HPDE6-E6E7 (cell line): ENCODE measurements around the gene NSUN4.
"Not testable (repeated sequence)": the region's sequence is repeated elsewhere in the genome, so short reads cannot be mapped to it uniquely, and the experiment has no call there.

Source experiments
- DNase-seq: peaks from one replicate; pipeline ENCODE4 v3.0.0; 2011; ENCODE audit warnings: missing footprints; ENCODE audit errors: extremely low spot score

NSUN4 gene

DNA sequence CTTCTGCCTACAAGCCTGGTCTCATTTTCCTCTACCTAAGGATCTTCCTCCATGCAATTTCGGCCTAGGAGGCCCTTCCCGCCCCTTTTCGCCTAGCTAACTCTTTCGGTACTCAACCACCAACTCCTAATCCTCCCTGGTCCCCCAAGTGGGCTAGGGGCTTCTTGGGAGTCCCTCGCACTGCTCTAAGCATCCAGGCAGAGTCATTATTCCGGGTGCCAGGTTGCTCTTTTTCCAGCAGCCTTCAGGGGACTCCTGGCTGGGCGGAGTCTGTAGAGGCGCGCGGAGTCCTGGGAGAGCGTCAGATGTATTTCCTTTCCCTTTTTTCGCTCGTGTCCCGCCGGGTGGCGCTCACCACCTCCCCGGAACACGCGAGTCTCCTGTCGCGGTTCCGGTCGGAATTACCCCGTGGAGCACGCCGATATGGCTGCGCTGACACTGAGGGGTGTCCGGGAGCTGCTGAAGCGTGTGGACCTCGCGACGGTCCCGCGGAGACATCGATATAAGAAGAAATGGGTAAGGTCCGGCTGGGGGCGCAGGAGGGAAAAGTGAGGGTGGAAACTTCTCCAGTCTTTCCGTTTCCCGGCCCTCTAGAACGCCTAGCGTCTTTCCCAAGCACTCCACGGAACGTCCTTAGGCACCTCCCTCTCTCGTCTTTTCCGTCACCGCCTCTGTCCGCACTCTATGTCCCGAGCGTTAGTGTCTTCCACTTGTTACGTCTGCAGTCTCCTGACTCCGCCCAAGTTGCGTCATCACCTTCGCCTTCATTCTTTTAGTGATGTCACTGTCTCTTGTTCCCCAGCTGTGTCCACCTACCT, at the start of gene NSUN4:
Gene NSUN4, plus strand, starts transcription at position 404 of the 818 bp plus-strand sequence. Its CDS starts 20 bp downstream, at position 424.
- DNase-seq = peak; percentile 90

- DNase-seq = no peak
Measured at GRCh38 chr1:46295306-46295705, 45.3 kb upstream of the NSUN4 start.

GRCh38 chr1:46298387-46298786, 42.2 kb upstream of the NSUN4 start:
- no peak for DNase-seq

DNA sequence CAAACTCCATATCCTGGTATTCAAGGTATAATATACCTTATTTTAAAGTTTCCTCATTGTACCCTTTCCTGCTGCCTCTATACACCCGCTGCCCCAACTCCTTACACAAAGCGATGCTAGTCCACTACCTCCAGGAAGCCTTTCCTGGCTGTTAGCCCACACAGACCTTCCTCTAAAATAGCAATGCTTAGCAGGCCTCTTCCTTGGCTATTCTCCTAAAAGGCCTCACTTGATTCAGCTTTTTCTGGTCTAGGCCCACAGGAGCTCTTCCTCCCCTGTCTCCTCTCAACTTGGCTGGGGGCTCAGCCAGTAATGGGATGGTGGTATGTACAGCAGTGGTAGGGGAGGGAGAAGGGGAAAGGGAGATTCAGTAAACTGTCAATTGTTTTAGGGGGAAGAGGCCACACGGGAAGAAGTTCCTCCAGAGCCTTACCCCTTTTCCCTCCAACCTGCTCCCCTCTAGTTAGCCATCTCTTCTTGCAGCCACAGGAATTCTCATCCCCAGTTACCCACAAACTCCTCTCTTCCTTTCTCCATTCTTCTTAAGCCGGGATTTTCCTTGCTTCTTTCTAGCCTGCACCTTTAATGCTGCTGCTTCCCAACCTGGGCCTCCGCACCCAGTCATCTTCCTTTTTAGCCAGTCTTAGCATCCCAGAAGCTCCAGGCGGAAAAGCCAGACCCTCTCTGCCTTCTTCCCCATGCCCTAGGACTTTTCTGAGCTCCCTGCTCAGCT, 39.8 kb upstream of the NSUN4 start:
- no peak for DNase-seq

- no peak for DNase-seq
Measured at GRCh38 chr1:46301406-46301807, 39.2 kb upstream of the NSUN4 start.

GRCh38 chr1:46301808-46302640, 38.6 kb upstream of the NSUN4 start:
- peak; percentile 33 for DNase-seq

DNA sequence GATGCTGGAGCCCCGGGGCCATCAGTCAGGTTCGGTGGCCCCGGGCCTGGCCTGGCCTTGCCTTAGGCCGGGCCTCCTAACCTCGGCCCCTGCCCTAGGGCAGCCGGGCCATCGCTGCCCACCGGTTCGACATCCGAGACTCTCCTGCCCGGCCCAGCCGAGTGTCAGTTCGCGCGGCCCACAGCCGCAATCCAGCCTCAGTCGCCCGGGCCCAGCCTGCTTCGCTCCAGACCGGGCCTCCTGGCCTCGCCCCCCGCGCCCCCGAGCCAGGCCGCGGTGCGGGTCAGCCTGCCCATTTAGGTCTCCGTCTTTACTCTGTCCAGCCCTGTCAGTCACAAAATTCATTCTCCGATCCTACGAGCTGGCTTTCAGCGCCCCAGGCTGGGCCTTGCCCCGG, 38.0 kb upstream of the NSUN4 start:
- no peak for DNase-seq

- DNase-seq = peak; percentile 94
Measured at GRCh38 chr1:46303038-46303871, 37.4 kb upstream of the NSUN4 start, which contains the start of the genes LRRC41 and UQCRH. Gene LRRC41 (minus strand): TSS chr1:46303616. CDS start chr1:46303322, 294 bp downstream. Gene UQCRH (plus strand): TSS chr1:46303698. CDS start chr1:46303767, 69 bp downstream.

DNA sequence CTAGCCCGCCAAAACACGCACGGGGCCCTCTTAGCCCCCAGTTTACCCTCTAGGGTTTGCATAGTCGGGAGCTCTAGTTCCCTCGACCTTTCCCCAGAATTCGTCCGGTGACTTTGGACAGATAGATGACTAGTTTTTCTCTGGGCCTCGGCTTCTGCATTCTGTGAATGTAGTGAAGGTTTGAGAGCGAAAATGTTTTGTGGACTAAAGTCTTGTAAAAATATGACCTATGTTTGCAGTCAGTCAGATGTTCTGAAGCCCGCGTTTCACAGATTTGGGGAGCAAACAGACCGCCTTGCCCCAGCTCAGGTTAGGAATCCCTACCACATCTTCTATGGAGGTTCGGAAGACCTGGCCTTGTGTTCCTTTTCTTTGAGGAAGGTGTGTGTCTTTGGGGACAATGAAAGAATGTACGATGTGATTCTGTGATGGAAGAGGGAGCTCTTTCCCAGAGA, 36.7 kb upstream of the NSUN4 start:
- no peak for DNase-seq

DNA sequence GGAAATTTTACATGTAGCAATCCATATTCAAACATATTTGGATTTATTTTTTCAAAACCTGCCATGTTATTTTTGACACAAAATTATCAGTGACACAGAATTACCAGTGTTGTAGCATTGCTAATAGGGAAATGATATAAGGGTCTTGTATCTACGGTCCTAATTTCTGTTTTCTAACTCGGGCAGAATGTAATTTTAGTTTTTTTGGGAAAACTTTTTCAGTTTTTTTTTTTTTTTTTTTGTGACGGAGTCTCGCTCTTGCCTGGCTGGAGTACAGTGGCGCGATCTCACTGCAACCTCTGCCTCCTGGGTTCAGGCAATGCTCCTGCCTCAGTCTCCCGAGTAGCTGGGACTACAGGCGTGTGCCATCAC, 34.5 kb upstream of the NSUN4 start:
- DNase-seq = no peak

DNA sequence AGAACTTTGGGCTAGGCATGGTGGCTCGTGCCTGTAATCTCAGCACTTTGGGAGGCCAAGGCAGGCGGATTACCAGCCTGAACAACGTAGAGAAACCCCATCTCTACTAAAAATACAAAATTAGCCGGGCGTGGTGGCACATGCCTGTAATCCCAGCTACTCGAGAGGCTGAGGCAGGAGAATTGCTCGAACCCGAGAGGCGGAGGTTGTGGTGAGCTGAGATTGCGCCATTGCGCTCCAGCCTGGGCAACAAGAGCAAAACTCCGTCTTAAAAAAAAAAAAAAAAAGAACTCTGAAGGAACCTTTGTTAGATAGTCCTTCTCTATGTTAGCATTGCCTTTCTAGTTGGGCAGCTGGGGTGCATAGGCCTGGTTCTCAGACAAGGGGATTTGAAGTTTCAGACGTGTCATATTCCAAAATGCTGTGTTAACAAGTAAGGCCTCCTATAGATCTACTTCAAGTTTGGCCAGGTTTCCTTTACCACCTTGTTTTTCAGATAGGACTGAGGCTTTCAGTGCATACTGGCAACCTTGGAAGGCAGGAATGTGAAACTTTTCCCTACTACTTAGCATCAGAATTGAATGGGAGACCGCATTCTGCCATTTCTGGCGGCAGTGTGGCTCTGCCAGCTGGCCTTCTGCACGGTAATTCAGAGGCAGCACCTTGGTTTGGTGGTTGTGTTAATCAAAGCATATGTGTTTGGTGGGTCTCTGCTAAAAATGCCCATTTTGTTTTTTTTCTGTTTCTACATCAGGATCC, 31.0 kb upstream of the NSUN4 start:
- no peak for DNase-seq

DNA sequence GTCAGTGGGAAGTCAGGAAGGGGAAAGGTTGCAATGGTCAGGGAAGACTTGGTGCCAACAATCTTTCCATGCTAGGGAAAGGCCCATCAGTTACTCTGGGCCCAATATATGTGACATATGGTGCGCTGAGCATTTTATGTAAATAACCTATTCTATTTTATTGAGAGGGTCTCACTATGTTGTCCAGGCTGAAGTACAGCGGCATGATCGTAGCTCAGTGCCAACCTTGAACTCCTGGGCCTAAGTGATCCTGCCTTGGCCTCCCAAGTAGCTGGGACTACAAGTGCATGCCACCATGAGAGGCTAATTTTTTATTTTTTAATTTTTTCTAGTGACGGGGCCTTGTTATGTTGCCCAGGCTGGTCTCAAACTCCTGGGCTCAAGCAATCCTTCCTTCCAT, 30.3 kb upstream of the NSUN4 start:
- DNase-seq = no peak

DNA sequence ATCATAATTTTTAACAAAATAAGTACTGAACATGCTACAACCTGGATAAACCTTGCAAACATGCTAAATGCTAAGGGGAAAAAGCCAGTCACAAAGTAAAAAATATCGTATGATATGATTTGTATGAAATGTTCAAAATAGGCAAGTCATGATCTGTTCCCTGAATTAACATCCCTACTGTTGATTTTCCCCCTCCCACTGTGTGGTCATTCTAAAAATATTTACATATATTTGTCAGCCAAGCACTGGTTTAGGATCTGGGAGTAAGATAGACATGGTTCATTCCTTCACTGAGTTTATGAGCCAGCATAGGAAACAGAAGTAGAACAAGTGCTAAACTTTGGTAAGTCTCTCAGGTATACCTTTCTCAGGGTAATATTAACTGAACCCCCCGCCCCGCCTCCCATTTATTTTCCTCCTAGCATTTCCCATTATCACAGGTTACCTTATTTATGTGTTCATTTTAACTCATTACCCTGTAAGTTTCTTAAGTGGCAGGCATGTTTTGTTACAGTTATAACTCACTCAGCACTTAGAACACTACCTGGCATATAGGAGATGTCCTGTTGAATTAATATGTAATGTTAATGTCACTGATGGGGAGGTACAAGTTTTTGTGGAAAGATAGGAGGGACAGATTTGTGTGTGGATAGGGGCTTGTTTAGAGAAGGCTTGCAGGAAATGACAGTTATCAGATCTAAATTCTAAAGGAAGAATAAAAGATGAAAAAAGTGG, 24.8 kb upstream of the NSUN4 start:
- no peak for DNase-seq

- no peak for DNase-seq
Measured at GRCh38 chr1:46317323-46317722, 23.3 kb upstream of the NSUN4 start.

DNA sequence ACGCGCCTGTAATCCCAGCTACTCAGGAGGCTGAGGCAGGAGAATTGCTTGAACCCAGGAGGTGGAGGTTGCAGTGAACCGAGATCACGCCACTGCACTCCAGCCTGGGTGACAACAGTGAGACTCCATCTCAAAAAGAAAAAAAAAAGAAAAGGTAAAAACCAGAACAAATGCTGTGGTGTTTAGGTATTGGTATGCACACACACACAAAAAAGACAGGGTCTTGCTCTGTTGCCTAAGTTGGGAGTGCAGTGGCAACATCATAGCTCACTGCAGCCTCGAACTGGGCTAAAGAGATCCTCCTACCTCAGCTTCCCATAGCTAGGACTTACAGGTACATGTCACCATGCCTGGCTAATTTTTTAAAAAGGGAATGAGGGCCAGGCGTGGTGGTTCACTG, 21.3 kb upstream of the NSUN4 start:
- DNase-seq = not testable (repeated sequence)

DNA sequence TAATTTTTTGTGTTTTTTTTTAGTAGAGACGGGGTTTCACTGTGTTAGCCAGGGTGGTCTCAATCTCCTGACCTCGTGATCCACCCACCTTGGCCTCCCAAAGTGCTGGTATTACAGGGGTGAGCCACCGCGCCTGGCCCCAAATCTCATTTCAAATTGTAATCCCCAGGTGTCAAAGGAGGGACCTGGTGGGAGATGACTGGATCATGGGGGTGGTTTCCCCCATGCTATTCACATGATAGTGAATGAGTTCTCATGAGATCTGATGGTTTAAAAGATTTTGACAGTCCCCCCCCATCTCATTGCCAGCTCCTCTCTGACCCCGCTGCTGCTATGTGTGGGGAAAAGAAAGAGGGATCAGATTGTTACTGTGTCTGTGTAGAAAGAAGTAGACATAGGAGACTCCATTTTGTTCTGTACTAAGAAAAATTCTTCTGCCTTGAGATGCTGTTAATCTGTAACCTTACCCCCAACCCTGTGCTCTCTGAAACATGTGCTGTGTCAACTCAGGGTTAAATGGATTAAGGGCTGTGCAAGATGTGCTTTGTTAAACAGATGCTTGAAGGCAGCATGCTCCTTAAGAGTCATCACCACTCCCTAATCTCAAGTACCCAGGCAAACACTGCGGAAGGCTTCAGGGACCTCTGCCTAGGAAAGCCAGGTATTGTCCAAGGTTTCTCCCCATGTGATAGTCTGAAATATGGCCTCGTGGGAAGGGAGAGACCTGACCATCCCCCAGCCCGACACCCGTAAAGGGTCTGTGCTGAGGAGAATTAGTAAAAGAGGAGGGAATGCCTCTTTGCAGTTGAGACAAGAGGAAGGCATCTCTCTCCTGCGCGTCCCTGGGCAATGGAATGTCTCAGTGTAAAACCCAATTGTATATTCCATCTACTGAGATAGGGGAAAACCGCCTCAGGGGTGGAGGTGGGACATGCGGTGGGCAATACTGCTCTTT, 20.4 kb upstream of the NSUN4 start:
- not testable (repeated sequence) for DNase-seq

GRCh38 chr1:46322191-46322590, 18.4 kb upstream of the NSUN4 start:
- not testable (repeated sequence) for DNase-seq
